ENCODE results near the gene RAB22A. TPM values are rescaled to one million over a fixed set of nuclear protein-coding genes. Genes with fewer than 3 reads are reported as not detected.

The RAB22A gene
- polyA plus RNA-seq, 2 of the 4 experiments (the other 2 are of a cell fraction), result 7.3 to 13.2 TPM

- TF ChIP-seq E2F6 (IDR thresholded peaks at IDR 0.05; ENCODE audit: borderline replicate concordance, low read depth), result no peak
- no peak for TF ChIP-seq CEBPB (IDR thresholded peaks at IDR 0.05)
- no peak for TF ChIP-seq RAD21 (conservative IDR thresholded peaks at IDR 0.05 in 1 of 2, IDR thresholded peaks at IDR 0.05 in 1 of 2)
- 0 out of 2 replicates have a peak, but pooled peaks have one; percentile 27 for TF ChIP-seq NPAS2 (CRISPR knock-in tag; IDR thresholded peaks at IDR 0.05; ENCODE audit: borderline replicate concordance)
- peak; percentile 93 for TF ChIP-seq PHF8 (IDR thresholded peaks at IDR 0.05; ENCODE audit: borderline replicate concordance, low read depth)
- peak; percentile 22; the same call in 1 of the 2 replicates for TF ChIP-seq MAX (IDR thresholded peaks at IDR 0.05)
- 0 out of 2 replicates have a peak, but pooled peaks have one; percentile 25 for TF ChIP-seq MYC (IDR thresholded peaks at IDR 0.05; ENCODE audit: borderline replicate concordance, low read length)
- no peak for TF ChIP-seq SREBF2 (IDR thresholded peaks at IDR 0.05)
- TF ChIP-seq JUN (IDR thresholded peaks at IDR 0.05), result peak in 1 of 2 experiments; percentile 57; a peak in 3 of 5 replicates
- POLR2A ChIA-PET, result interaction anchor here (0.7 to 1.3 kb wide), 7 partner anchors 11 to 262 kb away, joined by 3 to 23 read pairs (median 5); partner anchors contain the start of gene STX16
- Histone ChIP-seq H3K4me1 (peaks cover 16% of the 10 kb centered on the region), H3K4me2 (peak overlapping the region; percentile 91), H3K27ac (peak overlapping the region; percentile 91 to 99), H3K4me3 (peak overlapping the region; percentile 100), H3K9me3 (no peaks in the 10 kb centered on the region)
- WGBS (ENCODE audit: missing lambda C conversion rate), result 2% methylated on average over 20 of the region's 56 CpGs
- no peak for FAIRE-seq
- peak; percentile 69 to 78 for ATAC-seq
- CTCF ChIA-PET, result interaction anchor here (0.7 to 1.8 kb wide), 6 partner anchors 11 to 1106 kb away, joined by 3 to 7 read pairs (median 3); partner anchors contain the start of gene STX16
- DNase-seq (ENCODE audit: low read depth in 1 of 2, low spot score in 1 of 2), result peak in 1 of 2 experiments; percentile 42
Measured at GRCh38 chr20:58389324-58389967, 79.9 kb downstream of the RAB22A start.

- Histone ChIP-seq H3K27ac (peak overlapping the region; percentile 91 to 99), H3K4me3 (peak overlapping the region; percentile 100), H3K4me2 (peak overlapping the region; percentile 91), H3K4me1 (peaks cover 16% of the 10 kb centered on the region), H3K9me3 (no peaks in the 10 kb centered on the region)
- FAIRE-seq, result no peak
- CTCF ChIA-PET, result interaction anchor here (0.6 to 1.8 kb wide), 4 partner anchors 10 to 261 kb away, joined by 3 to 7 read pairs (median 4); partner anchors contain the start of gene STX16
- ATAC-seq, result no peak
- POLR2A ChIA-PET, result interaction anchor here (1.3 kb wide), 1 partner anchor 80 kb away, joined by 5 read pairs; no protein-coding TSS in a partner anchor
- DNase-seq (ENCODE audit: low read depth in 1 of 2, low spot score in 1 of 2), result no peak
- TF ChIP-seq HOXA7 (CRISPR knock-in tag; IDR thresholded peaks at IDR 0.05), result no peak
- TF ChIP-seq EHF (CRISPR knock-in tag; IDR thresholded peaks at IDR 0.05), result no peak
- no peak for TF ChIP-seq POLR2AphosphoS2 (conservative IDR thresholded peaks at IDR 0.05; ENCODE audit: low read length)
- no peak for TF ChIP-seq SMC3 (IDR thresholded peaks at IDR 0.05)
- no peak for TF ChIP-seq CEBPB (IDR thresholded peaks at IDR 0.05)
- TF ChIP-seq PBX3 (IDR thresholded peaks at IDR 0.05), result no peak
- no peak for TF ChIP-seq KDM1A (IDR thresholded peaks at IDR 0.05; ENCODE audit: low read depth)
- no peak for TF ChIP-seq EP300 (IDR thresholded peaks at IDR 0.05)
- no peak for TF ChIP-seq JUN (IDR thresholded peaks at IDR 0.05)
- no peak for TF ChIP-seq CBX8 (IDR thresholded peaks at IDR 0.05)
- no peak for TF ChIP-seq SREBF2 (IDR thresholded peaks at IDR 0.05)
- TF ChIP-seq USF2 (IDR thresholded peaks at IDR 0.05), result no peak
- TF ChIP-seq FOXS1 (CRISPR knock-in tag; IDR thresholded peaks at IDR 0.05), result no peak
- TF ChIP-seq ZFP36 (IDR thresholded peaks at IDR 0.05; ENCODE audit: borderline replicate concordance, partially characterized antibody), result no peak
- WGBS (ENCODE audit: missing lambda C conversion rate), result 77% methylated on average over 17 of the region's 17 CpGs
Measured at GRCh38 chr20:58389968-58390658, 80.6 kb downstream of the RAB22A start.
